Stimulated activated CD4-positive, alpha-beta T cell treated with anti-CD3 and anti-CD28 coated beads, Interleukin-4, amount 100 ng/mL, for 4 hours (primary cell): ENCODE measurements around the gene ZNF326.
A peak's percentile ranks its signal among the peaks of the same experiment; 100 is the strongest.
"Not testable (repeated sequence)": the region's sequence is repeated elsewhere in the genome, so short reads cannot be mapped to it uniquely, and the experiment has no call there.

Experiments
- DNase-seq, 2 experiments: peaks; one replicate each; pipeline ENCODE4 v3.0.0-alpha.2; 2020

Gene ZNF326

DNA sequence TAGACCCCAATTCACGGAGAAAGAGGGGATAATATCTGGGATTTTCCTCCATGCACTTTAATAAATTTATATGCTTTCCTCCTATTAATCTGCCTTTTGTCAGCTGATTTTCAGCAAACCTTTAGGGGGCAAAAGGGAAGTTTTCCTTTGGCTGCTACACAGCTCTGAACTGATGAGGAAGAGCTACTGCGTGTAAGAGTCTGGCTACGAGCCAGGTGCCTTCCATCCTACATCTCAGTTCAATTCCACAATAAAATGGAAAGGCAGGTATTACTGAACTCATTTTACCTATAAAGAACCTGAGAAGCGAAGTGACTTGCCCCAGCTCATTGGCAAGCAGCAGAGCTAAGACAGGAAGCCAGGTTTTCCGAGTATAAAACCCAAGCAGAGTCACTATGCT is 28.3 kb upstream of the ZNF326 start:
- DNase-seq = no peak

DNA sequence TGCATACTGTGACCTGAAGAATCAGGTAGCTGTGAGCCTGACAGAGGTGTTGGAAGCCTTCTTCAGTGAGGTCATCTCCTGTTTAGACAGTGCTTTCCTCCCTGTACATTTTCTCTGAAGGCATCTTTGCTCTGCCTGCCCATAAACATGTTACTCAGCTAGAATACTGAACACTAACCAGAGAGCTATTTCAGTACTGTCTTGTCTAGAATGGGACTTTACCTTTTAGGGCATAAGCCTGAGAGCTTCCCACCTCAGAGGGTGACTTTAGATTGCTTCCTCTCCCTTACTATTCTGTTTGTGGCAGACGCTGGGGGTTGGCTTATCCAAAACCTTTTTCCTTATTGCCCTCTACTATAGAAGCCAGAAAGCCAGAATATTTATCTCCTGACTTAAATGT is 23.3 kb upstream of the ZNF326 start:
- DNase-seq = no peak

DNA sequence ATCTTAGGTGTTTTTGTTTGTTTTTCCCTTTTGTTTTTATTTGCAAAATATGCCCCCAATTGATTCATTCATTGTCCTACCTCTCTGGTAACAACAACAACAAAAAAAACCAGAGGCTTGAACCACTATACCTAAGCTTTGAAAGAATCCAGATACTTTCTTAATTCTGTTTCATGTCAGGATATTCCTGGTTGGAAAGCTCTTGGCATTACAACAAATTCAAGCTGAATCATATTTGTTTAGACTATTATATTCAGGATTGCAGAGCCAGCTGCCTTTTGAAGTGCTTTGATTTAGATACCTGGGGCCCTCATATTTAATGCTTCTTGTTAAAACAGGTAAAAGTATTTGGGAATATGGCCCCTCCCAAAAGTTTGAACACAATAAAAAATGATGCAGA is 22.9 kb upstream of the ZNF326 start:
- no peak for DNase-seq

DNA sequence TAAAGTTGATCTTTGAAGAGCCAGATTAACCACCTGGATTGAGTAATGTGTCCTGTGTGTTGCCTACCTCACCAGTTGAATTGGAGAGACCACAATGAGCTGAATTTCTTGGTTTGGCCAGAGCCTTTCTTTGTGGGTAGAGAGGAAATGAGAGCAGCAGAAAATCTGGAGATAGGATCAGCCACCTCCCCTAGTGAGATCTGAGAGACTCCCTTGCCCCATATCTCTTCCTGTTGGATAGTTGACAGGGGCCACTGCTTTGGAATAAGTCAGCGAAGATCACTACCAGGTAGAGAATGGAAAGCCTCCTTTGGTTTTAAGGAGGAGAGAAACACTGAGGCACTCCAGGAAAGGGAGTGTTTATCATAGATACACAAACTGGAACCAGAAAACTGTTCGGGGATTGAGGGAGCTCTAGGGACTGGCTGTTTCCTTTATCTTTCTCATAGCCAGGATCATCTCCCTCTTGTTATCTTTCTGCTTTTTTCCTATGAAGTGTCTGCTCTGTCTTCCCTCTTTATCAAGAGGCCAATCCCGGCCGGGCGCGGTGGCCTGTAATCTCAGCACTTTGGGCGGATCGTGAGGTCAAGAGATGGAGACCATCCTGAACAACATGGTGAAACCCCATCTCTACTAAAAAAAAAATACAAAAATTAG is 21.3 kb upstream of the ZNF326 start:
- DNase-seq = no peak

DNA sequence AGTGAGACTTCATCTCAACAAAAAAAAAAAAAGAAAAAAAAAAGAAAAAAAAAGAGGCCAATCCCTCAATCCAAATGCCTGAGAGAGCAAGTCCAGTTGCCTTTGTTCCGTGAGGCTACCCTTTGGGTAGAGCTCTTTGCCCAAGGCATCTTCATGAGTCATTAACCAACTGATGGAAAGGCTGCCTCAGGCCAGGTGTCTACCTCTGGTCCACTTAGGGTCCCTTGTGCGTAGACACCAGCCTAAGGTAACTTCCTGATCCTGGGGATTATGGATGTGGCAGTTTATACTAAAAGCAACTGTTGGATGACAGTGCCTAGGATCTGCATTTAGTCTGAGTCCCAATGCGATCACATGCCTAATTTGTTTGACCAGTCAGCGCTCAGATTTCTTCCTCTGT is 20.7 kb upstream of the ZNF326 start:
- no peak for DNase-seq

DNA sequence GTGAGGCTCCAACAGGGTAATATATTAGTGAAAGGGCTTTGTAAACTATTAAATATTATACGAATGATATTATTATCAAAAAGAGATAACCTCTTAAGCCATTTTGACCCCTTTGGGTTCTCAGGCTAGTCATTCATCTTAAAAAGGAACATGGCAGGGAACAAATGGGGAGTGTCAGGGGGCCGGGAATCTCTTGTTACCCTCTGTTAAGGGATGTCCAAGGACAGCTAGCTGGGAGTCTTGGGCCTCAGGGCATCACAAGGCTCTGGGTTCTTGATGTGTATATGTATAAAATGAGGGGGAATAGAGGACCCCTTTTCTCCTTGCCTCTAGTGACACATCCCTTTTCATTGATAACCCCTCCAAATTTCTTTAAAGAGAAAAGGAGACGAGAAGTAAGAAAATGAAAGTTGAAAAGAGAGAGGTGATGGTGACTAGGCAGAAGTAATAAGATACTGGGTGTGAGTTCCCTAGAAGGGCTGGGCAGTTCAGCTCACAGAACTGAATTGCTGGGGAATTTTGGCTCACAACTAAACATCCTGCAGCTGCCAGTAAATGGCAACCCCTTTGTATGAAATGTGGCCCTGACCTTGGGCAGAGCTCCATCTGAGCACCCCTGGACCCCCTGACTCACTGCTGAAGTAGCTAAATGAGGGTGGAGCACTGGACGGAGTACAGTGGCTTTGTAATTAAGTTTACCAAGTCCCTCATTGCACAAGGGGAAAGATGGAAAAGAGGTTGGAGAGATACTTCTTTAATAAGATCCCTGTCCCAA is 20.0 kb upstream of the ZNF326 start:
- no peak for DNase-seq

DNA sequence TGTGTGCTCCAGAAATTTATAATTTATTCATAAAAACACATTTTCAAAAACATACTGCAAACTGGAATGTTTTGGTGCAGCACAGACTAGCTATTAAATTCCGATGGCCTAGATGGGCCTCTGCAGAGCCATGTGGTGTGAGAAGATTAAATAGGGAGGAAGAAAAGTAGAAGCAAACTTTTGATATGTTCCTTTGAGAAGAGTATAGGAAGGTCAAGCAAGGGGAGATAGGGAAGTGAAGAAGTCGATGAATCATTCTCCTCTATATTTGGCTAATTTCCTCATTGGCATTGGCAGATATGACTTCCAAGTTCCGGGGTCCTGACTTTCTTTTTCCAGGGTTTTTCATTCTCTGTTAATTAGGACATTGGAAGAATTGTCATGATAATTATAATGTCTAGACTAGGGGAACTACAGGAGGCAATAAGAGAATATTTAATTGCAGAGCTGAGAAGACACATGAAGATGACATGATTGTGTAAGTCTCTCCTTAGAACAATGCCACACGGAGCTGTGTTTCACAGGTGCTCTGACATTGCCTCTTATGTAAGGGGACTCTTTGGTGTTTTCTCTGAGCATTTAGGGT is 19.3 kb upstream of the ZNF326 start:
- DNase-seq = no peak

DNA sequence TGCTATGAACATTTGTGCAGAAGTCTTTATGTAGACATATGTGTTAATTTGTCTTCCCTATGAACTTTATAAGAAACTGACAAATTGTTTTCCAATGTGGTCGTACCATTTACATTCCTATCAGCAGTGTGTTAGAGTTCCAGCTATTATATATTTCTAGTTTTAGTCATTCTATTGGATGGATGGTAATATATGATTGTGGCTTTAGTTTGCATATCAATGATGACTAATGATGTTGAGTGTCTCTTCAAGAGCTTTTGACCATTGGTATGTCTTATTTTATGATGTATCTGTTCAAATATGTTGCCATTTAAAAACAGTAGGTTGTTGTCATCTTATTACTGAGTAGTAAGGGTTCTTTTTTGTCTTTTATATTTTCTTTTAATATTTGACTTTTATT is 16.2 kb upstream of the ZNF326 start:
- no peak for DNase-seq

DNA sequence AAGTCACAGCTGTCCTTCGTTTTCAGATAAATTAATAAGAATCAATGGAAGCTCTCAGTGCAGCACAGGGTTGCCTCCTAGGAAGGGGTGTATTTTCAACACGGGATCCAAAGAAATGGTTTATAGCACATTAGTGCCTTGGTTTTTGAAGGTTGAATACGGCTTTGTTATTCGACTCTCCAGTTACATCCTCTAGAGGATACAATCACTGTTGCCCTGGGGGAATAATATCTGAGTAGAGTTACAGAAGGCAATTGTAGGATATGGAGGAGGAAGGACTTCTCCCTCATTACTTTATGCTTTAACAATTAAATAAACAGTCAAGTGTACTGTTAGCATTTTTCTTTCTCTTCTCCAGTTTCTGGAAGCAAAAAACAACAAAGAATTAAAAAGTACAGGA is 14.3 kb upstream of the ZNF326 start:
- DNase-seq = no peak

DNA sequence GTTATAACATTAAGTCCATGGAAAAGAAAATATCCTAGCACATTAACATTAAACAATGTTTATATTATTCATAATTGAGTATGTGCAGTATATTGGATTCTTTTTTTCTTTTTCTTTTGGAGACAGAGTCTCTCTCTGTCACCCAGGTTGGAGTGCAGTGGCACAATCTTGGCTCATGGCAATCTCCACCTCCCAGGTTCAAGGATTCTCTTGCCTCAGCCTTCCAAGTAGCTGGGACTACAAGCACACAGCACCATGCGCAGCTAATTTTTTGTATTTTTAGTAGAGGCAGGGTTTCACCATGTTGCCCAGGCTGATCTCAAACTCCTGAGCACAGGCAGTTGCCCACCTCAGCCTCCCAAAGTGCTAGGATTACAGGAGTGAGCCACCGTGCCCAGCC is 12.1 kb upstream of the ZNF326 start:
- DNase-seq = not testable (repeated sequence)

DNA sequence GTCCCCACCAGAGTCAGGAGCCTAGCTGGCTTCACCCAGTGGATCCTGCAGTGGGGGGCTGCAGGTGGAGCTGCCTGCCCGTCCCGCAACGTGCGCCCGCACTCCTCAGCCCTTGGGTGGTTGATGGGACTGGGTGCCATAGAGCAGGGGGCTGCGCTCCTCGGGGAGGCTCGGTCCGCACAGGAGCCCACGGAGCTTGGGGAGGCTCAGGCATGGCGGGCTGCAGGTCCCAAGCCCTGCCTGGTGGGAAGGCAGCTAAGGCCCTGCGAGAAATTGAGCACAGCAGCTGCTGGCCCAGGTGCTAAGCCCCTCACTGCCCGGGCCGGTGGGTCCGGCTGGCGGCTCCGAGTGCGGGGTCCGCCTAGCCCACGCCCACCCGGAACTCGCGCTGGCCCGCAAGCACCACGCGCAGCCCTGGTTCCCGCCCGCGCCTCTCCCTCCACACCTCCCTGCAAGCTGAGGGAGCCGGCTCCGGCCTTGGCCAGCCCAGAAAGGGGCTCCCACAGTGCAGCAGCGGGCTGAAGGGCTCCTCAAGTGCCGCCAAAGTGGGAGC is 10.3 kb upstream of the ZNF326 start:
- not testable (repeated sequence) for DNase-seq

DNA sequence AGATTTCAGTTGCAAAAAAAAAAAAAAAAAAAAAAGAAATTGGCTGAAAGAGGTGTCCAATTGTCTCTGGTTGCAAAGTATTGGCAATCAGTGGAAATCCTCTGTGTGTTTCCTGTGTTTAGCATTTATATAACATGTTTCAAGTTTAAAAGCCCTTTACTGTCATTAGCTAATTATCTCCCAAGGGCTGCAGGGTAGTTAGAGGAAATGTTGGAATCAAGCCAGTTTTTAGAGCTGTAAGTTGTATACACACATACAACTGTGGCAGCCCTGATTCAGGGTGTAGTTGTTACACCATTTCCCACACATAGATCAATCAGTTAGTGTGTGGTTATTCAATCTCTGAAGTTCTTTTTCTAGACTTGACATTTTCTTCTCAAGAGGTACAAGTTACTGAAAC is 8.9 kb upstream of the ZNF326 start:
- DNase-seq = no peak

DNA sequence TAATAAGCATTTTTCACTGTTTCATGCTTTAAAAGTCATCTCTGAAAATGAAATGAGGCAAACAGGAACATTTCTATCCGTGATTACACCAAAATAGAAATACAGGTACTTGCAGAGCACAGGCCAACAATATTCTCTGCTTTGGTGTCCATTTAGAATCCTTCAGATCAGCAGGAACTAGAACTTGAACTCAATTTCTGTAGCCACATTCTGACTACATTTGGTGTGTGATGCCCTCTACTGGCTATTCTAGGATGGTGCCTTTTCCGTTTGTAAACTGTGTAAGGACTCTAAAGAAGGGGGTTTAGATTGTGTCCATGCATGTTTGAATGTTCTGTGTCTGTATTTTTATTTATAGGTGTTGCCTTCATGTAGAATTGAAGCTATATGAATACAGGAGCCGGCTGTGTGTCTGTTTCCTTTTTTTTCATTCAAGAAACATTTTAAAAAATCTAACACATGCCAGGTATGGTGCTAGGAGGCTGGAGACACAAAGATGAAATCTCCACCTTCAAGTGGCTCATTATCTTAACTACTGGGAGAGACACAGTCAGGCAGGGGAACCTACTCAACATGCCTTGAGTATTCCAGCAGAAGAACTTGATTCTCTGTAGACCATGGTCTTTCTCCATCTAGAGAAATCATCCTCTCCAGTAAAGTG is 7.6 kb upstream of the ZNF326 start:
- DNase-seq = peak in 1 of 2 experiments; percentile 51

DNA sequence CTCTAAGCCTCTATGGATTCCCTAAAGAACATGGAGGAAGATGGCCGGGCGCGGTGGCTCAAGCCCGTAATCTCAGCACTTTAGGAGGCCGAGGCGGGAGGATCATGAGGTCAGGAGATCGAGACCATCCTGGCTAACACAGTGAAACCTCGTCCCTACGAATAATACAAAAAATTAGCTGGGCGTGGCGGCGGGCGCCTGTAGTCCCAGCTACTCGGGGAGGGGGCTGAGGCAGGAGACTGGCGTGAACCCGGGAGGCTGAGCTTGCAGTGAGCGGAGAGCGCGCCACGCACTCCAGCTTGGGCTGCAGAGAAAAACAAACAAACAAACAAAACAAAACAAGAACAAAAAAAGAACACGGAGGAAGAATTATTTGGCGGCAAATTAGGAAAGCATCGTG is 5.8 kb upstream of the ZNF326 start:
- DNase-seq = no peak

DNA sequence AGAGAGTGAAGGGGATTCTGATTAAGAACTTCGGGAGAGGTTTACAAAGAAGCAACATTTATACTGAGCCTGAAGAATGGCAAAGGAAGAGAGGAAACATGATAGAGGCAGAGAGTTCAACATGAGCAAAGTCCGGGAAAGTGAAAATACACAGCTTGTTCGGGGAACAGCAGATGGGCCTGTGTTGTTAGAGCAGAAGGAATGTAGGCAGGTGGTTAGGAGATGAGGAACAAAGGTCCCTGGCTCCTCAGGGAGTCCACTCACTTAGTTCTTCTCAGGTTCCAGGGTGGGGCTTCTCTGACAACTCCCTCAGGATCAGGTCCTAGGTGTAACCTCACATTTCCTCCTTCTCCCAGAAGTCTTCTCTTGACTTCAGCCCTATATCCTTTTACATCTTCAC is 5.1 kb upstream of the ZNF326 start:
- no peak for DNase-seq

DNA sequence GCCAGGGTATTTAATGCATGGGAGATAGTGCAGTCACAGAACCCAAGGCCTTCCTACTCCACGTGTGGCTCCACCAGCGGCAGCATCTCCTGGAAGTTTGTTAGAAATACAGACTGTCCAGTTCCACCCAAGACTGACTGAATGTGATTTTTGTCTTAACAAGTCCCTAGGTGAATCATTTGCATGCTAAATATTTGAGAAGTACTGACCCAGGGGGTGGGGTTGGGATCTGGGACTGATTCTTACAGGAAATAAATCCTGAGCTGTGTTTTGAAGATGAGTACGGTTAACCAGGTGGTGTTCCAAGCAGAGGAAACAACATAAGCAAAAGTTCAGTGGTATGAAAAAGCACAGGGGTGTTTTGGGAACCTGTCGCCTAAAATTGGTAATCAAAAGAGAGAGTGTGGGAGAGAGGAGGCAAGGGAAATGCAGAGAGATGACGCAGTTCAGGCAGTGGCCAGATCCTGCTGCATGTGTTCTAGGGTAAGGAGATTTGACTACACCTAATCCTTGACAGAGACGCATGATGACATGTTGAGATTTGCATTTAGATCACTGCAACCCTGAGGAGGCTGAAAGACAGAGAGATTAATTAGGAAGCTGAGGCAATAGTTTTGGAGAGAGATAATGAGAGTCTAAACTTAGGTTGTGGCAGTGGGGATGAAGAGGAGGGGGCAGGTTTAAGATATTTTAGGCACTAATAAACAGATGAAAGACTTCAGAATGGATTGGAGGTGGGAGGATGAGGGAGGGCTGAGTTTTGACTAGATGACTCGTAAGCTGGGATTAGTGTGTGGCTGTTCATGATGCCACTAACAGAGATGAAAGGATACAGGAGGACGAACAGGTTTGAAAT is 3.7 kb upstream of the ZNF326 start:
- no peak for DNase-seq

DNA sequence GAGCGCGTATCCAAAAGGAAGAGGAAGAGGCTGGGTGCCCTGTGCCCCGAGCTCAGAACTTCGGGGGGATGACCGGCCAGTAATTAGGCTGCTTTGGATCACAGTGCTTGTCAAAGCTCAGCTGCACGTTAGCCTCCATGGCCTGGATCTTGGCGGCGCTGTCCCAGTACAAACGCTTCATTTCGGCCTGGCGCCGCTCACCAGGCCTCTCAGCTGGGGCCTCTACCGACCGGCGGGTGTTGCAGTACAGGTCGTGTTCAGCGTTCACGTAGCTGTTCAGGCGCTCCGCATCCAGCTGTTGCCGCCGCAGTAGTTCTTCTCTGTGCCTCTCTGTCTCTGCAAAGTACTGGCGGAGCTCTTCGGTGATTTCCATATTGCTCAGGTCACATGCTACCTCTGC is 1.4 kb upstream of the ZNF326 start:
- DNase-seq = no peak

DNA sequence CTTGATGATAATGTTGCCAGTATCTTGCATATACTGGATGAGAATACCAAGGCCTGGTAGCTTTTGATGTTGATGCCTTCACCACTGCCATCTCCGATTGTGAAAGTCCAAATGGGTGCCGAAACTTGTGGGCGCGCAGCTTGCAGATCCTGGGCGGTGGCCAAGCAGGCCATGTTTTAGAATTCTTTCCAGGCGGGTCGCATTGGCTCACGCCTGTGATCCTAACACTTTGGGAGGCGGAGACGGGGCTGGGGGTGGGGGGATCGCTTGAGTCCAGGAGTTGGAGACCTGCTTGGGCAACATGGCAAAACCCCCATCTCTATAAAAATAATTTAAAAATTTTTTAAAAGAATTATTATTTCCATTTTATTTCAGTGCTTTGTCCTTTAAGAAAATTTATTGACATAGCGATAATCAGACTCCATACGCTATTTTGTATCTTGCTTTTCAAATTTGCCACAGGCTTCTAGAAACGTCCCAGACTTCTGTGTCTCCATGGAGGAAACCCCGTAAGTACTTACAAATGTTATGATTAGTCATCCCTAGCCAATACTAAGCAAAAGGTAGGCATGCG is 592 bp upstream of the ZNF326 start:
- no peak for DNase-seq

DNA sequence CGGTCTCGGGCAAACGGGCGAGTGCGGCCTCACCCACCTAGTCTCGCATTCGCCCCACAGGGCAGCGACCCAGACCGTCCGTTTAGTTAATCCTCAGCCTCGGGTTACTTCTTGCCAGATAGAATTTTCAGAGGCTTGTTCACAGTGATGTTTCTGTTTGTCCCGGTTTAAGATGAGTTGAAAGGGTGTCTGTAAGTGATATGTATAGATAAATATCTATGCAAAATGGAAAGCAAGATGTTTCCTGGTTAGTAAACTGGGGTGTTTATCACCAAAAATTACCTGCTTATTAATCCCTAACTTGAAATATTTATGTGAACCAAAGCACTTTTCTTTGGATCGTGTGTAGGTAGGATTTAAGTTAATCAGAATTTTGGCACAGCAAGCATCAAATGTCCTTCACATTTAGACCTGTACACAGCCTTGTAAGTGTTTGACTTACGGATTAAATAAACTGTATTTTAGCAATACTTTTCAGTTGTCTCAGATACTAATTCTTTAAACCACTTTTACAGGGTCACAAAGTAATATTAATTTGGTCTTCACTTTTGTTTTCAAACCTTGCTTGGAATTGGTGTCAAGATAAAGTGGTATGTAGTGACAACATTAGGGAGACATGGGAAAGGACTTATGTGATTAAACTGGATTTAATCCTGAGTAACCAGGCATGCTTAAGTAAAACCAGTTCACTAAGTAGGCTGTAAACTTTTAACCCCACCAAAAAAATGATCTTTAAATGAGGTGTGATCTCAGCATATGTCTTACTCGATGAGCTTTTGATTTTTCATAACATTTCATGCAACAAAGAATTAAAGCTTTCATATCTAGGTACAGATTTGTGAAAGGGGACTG is 914 bp downstream of the ZNF326 start:
- no peak for DNase-seq

DNA sequence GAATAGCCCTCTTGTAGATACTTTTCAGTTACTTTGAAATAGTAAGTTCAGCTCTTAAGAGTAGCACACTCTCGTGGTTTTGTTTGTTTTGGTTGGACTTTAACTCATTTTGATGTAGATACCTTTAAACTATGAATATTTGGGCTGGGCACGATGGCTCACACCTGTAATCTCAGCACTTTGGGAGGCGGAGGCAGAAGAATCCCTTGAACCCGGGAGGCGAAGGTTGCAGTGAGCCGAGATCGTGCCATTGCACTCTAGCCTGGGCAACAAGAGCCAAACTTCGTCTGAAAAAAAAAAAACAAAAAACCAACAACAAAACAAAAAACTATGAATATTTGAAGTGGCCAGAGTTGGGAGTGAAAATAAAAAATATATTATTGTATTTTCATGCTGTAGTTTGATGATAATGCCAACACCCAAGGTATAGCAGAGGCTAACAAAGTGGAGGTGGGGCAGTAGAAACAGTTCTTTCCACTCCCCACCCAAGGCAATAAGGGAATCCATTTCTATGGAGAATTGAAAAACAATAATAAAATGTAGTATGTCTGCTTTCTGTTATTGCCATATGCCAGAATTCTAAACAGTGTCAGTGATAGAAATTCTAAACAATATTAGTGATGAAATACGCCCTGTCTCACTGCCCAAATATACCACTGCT is 1.7 kb downstream of the ZNF326 start:
- no peak for DNase-seq

DNA sequence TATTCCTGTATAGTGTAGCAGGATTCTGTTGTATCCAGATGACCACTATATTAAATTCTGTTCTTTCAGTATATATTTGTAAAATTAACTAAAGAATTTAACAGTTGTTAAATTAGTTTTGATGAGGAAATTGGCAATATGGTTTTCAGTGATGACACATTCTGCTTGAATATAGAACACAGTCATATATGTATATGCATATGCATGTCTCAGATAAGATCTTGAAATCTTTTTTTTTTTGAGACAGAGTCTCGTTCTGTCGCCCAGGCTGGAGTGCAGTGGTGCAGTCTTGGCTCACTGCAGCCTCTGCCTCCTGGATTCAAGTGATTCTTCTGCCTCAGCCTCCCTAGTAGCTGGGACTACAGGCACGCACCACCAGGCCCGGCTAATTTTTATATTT is 2.2 kb downstream of the ZNF326 start:
- not testable (repeated sequence) for DNase-seq
